NCI-H1417 (cell line): Measurements from ENCODE around the gene NDUFV1.
"Not testable (repeated sequence)": the region's sequence is repeated elsewhere in the genome, so short reads cannot be mapped to it uniquely, and the experiment has no call there.

Source experiments
- DNase-seq, 3 experiments: peaks; one replicate each; lab custom pipeline; 2025; lab: John Stamatoyannopoulos, UW

The NDUFV1 gene

DNA sequence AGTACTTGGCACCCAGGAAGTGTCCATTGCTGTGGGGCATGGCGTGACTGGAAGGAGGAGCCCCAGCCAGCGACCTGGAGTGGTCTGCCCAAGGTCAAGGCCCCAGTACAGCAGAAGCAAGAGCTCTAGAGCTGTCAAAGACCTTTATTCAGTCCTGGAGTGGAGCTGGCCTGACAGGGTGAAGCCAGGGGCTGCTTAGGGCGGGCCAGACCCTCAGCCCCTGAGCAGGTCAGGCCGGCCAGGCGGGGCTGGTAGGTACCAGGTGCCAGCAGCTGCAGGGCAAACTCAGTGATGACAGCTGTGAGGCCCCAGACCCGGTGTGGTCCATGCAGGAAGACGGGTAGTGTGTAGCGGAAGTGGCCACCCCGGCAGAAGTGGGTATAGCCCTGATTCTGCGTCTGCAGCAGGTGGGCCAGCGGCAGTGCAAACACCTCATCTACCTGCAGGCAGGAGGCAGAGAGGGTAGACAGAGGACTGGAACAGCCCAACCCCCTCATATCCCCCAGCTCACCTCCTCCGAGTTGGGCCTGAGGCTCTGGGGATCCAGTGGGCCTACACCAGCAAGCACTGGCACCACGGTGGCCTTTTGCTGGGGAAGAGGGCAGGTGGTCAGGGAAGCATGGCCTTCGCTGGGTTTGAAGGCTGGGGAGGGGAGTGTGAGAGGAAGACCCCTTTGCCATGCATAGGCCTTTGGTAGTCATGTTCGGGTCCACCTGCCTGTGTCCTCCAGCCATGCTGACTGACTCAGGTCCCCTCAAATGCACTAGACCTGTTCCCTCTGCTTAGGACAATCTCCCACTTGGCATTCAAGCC lies 21.3 kb downstream of the NDUFV1 start:
- DNase-seq: peak in 1 of 3 experiments; percentile 32

GRCh38 chr11:67628710-67629385 lies 22.1 kb downstream of the NDUFV1 start:
- no peak for DNase-seq

DNA sequence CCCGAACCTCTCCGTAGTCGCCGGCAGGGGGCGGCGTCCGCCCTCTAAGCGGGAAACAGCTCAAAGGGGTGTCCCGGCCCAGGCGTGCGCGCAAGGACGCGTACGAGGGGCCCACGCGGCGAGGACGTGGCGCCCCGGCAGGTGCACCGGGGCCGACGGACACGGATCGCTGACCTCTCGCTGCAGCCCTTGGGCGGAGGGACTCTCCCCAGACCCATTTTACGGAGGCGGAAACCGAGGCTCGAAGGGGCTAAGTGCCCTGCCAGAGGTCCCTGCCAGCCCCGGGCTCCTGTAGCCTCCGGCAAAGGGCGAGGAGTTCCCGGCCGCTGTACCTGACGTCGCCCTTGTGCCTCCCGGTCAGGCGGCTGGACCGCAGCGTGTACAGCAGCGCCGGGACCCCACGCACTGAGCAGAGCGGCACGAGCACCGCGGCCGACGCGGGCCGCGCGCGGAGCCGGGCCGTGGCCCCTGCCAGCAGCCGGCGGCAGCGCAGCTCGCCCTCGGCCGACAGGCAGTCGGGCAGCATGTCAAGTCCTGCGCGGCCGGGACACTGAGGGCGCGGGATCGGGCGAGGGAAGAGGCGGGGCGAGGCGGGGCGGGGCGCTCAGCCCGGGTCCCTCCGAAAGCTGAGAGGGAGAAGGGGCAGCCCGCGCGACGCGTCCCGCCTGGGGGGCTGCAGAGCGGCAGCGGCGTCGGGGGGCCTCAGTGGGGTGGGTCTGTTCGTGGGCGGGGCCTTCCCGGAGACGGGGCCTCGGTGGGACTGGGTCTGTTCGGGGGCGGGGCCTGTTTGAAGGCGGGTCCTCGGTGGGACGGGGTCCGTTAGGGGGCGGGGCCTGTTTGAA lies 22.9 kb downstream of the NDUFV1 start, which contains the start of gene NUDT8:
Gene NUDT8, minus strand, starts transcription at position 552 of the 842 bp plus-strand sequence. Its CDS starts 26 bp downstream, at position 526.
- DNase-seq: peak; percentile 57 to 81 (median 67)

DNA sequence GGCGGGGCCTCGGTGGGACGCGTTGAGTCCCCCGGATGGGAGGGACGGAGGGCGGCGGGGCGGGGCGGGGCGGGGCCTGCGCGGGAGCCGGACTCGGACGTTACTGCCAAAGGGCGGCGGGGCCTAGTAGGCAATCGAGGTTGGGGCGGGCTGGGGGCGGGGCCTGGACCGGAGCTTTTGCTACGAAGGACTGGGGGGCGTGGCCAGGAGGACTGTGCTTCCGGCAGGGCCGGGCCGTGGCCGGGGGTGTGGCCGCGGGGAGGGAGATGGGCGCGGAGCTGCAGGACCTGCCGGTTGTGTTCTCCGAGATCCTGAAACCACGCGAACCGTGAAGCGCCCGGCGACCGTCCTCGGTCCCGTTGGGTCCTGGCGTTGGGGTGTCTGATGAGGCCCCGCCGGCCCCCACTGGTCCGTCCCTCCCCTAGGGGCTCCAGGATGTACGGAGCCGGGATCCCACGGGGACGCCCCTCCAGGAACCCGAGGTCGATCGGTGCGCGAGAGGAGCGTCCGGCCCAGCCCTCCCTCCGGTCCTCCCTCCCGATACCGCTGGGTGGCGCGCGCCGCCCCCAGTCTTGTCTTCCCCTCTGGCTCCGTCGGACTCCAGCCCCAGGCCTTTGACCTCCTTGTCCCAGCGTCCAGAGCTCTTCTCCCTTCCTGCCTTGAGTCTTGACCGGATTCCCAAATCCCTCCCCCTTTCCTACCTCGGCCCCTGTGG lies 23.6 kb downstream of the NDUFV1 start:
- peak; percentile 94 to 97 (median 97) for DNase-seq

DNA sequence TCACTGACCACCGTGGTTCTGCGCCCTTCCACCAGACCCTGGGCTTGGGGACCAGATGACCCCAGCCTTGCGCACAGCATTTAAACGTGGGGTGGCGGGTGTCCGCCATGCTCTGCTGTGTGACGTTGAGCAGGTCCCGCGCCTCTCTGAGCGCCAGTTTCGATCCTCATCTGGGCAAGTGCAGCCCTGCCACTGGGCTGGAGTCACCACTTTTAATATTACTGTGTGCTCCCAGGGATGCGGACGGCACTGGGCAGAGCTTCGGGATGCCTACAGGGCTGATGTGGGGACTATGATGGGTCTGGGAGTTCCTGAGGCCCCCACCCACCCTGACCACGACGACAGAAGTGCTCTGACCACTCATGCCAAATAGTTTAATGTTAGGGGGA lies 24.2 kb downstream of the NDUFV1 start:
- no peak for DNase-seq

DNA sequence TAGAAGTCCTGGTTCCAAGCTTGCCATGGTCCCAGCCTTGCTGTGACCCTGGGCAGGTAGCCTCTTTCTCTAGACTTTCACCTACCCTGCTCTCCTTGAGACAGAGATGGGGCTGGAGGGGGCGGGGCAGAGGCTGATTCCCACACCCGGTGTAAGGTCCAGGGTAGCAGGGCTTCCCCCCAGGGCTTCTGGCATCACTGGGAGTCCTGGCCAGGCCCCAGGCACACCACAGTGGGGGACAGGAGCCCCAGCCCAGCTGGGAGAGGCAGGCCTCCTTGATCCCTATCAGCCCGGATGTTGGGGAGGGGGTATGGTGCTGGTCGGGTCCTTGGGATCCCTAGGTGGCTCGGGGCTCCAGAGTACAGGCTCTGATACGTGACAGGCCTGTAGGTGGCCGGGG lies 24.7 kb downstream of the NDUFV1 start:
- no peak for DNase-seq

DNA sequence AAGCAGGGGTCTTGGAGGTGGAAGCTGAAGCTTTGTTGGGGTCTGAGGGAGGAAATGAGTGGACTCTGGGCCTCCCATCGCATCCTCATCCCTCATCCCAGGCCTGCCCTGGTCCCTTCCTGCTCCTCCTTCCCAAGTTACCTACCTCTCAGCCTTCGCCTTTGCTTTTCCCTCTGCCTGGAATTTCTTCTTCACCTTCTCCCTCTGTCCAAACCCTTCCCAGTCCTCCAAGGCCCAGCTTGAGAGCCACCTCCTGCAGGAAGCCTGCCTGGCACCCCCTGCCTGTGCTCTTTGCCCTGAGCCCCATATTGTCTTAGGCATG lies 25.1 kb downstream of the NDUFV1 start:
- no peak for DNase-seq

GRCh38 chr11:67632175-67632981 lies 25.6 kb downstream of the NDUFV1 start:
- no peak for DNase-seq

- DNase-seq: no peak
Observed at GRCh38 chr11:67632982-67633755, 26.4 kb downstream of the NDUFV1 start.

DNA sequence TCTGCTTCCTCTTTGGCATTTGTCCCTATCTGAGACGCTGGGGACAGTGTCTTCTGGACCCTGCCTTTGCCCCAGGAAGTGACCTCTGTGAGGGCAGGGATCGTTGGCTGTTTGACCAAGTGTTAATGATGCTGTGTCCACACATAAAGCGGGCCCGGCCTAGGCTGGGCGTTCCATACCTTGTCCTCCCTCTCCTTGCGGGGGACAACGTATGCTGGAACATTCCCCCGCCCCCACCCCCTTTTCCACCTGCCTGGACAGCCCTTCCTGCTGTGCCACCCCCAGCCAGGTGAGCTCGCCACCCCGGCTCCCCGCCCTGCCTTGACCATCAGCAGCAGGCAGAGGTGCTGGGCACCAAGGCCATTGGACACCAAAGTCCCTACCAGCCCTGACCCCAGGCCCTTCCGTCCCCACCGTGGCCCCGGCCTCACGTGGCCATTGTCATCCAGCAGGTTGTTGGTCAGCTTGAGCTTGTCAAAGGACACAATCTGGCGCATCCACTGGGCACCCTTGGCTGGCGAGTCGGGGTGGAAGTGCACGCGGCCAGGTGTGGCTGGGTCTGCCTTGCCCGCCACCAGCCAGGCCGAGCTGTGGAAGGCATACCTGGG lies 27.1 kb downstream of the NDUFV1 start:
- DNase-seq: no peak

GRCh38 chr11:67634366-67635230 lies 27.9 kb downstream of the NDUFV1 start:
- DNase-seq: peak in 2 of 3 experiments; percentile 31 to 48

DNA sequence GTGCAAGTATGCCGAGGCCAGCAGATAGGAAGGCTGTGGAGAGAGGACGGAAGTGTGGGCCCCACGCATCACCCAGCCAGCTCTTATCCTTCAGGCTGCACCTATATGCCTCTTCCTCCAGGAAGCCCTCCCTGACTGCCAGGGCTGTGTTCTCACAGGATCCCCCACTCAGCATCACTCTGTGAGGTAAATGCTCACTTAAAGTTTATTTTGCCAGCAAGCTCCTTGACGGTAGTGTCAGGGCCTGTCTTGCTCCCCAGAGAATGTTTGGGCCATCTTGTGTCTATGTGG lies 28.4 kb downstream of the NDUFV1 start:
- no peak for DNase-seq

DNA sequence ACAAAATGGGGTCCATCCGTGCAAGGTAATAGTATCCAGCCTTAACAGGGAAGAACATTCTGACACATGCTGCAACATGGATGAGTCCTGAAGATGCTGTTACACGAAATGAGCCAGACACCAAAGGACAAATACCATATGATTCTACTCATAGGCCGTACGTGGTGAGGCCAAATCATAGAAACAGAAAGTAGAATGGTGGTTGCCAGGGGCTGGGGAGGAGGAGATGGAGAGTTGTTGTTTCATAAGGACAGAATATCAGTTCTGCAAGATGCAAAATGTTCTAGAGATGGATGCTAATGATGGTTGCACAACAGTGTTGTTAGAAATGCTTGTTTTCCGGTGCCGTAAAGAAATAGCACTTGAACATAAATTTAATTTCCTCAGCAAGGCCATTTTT lies 30.2 kb downstream of the NDUFV1 start:
- no peak for DNase-seq

DNA sequence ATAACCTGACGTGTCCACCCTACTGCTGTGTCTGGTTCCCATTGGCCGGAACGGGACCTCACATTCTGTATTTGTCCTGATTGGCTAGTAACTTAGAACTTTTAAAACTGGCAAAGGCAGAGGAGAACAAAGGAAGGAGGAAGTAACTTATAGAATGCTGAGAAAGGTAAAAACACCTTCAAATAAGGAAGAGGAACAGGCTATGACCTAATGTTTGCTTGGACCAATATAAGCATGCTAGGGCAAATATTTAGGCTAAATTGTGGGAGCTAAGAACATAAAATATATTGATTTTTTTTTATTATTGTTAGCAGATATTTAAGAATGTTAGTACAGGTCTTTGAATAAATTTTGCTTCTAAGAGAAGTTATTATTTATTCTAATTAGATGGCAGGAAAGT lies 30.7 kb downstream of the NDUFV1 start:
- DNase-seq: not testable (repeated sequence)

GRCh38 chr11:67638535-67639437 lies 32.0 kb downstream of the NDUFV1 start:
- DNase-seq: no peak

DNA sequence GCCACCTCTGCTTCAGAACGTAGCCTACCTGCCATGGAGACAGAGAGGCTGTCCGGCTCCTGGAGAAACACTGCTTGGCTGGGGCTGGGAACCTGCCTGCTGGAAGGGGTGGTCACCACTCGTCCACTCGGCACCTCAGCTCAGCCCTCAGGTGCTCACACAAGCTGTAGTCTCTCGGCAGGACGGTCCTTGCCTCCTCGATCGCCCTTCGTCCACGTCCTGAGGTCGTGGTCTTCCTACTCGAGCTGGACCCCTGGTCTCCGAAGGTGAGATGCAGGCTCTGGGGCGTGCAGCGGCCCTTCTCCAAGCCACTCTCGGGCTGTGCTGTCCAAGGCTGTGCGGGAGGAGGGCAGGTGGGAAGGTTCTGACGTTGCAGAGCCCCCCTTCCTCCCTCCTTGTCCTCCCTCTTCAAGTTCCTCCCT lies 32.7 kb downstream of the NDUFV1 start, which contains the start of gene TBX10:
Gene TBX10, minus strand, starts transcription at position 326 of the 422 bp plus-strand sequence. Its CDS starts 291 bp downstream, at position 35.
- DNase-seq: no peak

GRCh38 chr11:67640021-67640757 lies 33.5 kb downstream of the NDUFV1 start:
- DNase-seq: peak in 2 of 3 experiments; percentile 60 to 77
